ENCODE results near the gene AOC3. TPM values are rescaled to one million over a fixed set of nuclear protein-coding genes. Genes with fewer than 3 reads are reported as not detected.

The AOC3 gene
- total RNA-seq, 1 experiment from 2014 or later: 2.8 TPM

GRCh38 chr17:42848093-42848492 lies 2.9 kb upstream of the AOC3 start:
- Histone ChIP-seq H3K9me3 (ENCODE audit: control insufficient read depth, low read depth, low read length) (no peaks in the 10 kb centered on the region), H3K79me1 (ENCODE audit: insufficient read depth, low read depth, low read length, poor library complexity, severe bottlenecking) (no peaks in the 10 kb centered on the region), H3K79me2 (ENCODE audit: insufficient read depth, low read length) (no peaks in the 10 kb centered on the region), H2BK20ac (ENCODE audit: low read depth, low read length, poor library complexity, severe bottlenecking) (no peak overlapping the region), H3K4ac (ENCODE audit: low read depth, low read length) (no peak overlapping the region), H3K18ac (ENCODE audit: insufficient read length, low read depth, low read length) (no peak overlapping the region), H3K4me1 (ENCODE audit: insufficient read depth, low read length) (no peaks in the 10 kb centered on the region), H3K14ac (ENCODE audit: insufficient read depth, low read length) (no peak overlapping the region), H3K56ac (ENCODE audit: insufficient read length, low read depth, low read length) (no peak overlapping the region), H2AFZ (ENCODE audit: low read length) (no peak overlapping the region), H4K91ac (ENCODE audit: insufficient read length, low read depth, low read length) (no peak overlapping the region), H2BK120ac (ENCODE audit: low read depth, low read length, poor library complexity, severe bottlenecking) (no peak overlapping the region), H4K20me1 (ENCODE audit: control insufficient read depth, insufficient read depth, insufficient read length) (no peaks in the 10 kb centered on the region), H3K27me3 (ENCODE audit: insufficient read depth, low read length) (no peaks in the 10 kb centered on the region), H3K27ac (ENCODE audit: insufficient read length, low read depth, low read length) (no peak overlapping the region), H3K9ac (ENCODE audit: extremely low read depth, insufficient read length, low read length) (no peak overlapping the region), H3K23me2 (ENCODE audit: insufficient read length, low read depth, low read length, poor library complexity, severe bottlenecking) (no peaks in the 10 kb centered on the region), H3T11ph (ENCODE audit: low read length) (no peak overlapping the region), H2AK5ac (ENCODE audit: insufficient read length, low read length) (no peak overlapping the region), H3K23ac (ENCODE audit: insufficient read length, low read depth, low read length) (no peak overlapping the region), H4K5ac (ENCODE audit: insufficient read length, low read depth, low read length) (no peak overlapping the region), H2BK5ac (ENCODE audit: insufficient read length, low read length) (no peak overlapping the region), H3K4me2 (ENCODE audit: insufficient read depth, insufficient read length, low read length) (no peak overlapping the region), H2BK15ac (ENCODE audit: low read depth, low read length) (no peak overlapping the region), H2BK12ac (ENCODE audit: insufficient read length, low read depth, low read length) (no peak overlapping the region), H4K8ac (replicated peaks; ENCODE audit: insufficient read length, low read depth, low read length) (no peak overlapping the region)
- H3K27ac Mint-ChIP-seq: no peak overlapping the region
- H3K27me3 Mint-ChIP-seq (ENCODE audit: low read depth): no peaks in the 10 kb centered on the region
- H3K36me3 Mint-ChIP-seq (ENCODE audit: insufficient read depth in 1 of 3, low read depth in 3 of 3): peaks cover 17 to 29% (median 24%) of the 10 kb centered on the region in 3 experiments; a peak in 6 of 7 replicates
- H3K4me1 Mint-ChIP-seq: peaks cover 6 to 8% of the 10 kb centered on the region in 2 experiments; a peak in 2 of 4 replicates
- no CpG with 5 or more reads among the region's 3 CpGs for WGBS (ENCODE audit: extremely low coverage, insufficient read length, low lambda C conversion rate)
- DNase-seq: no peak
- TF ChIP-seq, protein P1, sequence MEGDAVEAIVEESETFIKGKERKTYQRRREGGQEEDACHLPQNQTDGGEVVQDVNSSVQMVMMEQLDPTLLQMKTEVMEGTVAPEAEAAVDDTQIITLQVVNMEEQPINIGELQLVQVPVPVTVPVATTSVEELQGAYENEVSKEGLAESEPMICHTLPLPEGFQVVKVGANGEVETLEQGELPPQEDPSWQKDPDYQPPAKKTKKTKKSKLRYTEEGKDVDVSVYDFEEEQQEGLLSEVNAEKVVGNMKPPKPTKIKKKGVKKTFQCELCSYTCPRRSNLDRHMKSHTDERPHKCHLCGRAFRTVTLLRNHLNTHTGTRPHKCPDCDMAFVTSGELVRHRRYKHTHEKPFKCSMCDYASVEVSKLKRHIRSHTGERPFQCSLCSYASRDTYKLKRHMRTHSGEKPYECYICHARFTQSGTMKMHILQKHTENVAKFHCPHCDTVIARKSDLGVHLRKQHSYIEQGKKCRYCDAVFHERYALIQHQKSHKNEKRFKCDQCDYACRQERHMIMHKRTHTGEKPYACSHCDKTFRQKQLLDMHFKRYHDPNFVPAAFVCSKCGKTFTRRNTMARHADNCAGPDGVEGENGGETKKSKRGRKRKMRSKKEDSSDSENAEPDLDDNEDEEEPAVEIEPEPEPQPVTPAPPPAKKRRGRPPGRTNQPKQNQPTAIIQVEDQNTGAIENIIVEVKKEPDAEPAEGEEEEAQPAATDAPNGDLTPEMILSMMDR (conservative IDR thresholded peaks at IDR 0.05): no peak
- H3K4me3 Mint-ChIP-seq: no peak overlapping the region
- H3K9me3 Mint-ChIP-seq: no peaks in the 10 kb centered on the region; a peak in 1 of 5 replicates

Measured in H9 (cell line).